Lower lobe of right lung (tissue), 2 donors: ENCODE data around the gene GPR179. TPM values are rescaled to one million over a fixed set of nuclear protein-coding genes. Genes with fewer than 3 reads are reported as not detected.
"Not testable (repeated sequence)": the region's sequence is repeated elsewhere in the genome, so short reads cannot be mapped to it uniquely, and the experiment has no call there.

Experiments used
- ATAC-seq, 2 donors: fragments of 200-7000 bp; cut with Tn5 transposase; one replicate each; pipeline ENCODE4 v1.9.1; 2020 to 2022; ENCODE audit warnings: mild to moderate bottlenecking in 2 of 2, moderate library complexity in 2 of 2
- DNase-seq: peaks from one replicate; pipeline ENCODE4 v3.0.0-alpha.2; 2020
- H3K27ac ChIP-seq: fragments of 200-600 bp; one replicate; pipeline ENCODE4 v1.8.0; 2022
- H3K27me3 ChIP-seq: fragments of 200-600 bp; one replicate; pipeline ENCODE4 v1.8.0; 2022; ENCODE audit warnings: low read depth
- H3K36me3 ChIP-seq: fragments of 200-600 bp; one replicate; pipeline ENCODE4 v1.8.0; 2022; ENCODE audit warnings: mild to moderate bottlenecking
- H3K4me1 ChIP-seq: fragments of 200-600 bp; one replicate; pipeline ENCODE4 v1.8.0; 2022
- H3K4me3 ChIP-seq: fragments of 200-600 bp; one replicate; pipeline ENCODE4 v1.8.0; 2022; ENCODE audit warnings: mild to moderate bottlenecking
- H3K9me3 ChIP-seq: fragments of 200-600 bp; one replicate; pipeline ENCODE4 v1.8.0; 2022
- intact Hi-C: fragments of 100-400 bp; cut with DNase I; formaldehyde crosslinking; loops from one replicate; pipeline ENCODE4 v1.11.0; 2022
- total RNA-seq: library from RNA; stranded (reverse); fragmentation: NEBNext Ultra II Directional; extraction: Animal tissue kit (Norgen Biotek cat#: 25700); gene quantifications from one replicate; pipeline ENCODE4 v1.2.1, GENCODE V29; 2021
- TF ChIP-seq, protein P1 (sequence below): fragments of 200-600 bp; IDR thresholded peaks from one replicate; pipeline ENCODE4 v1.8.0; 2022; ENCODE audit warnings: antibody characterized with exemption, mild to moderate bottlenecking
- donor health status: DM: no; HTN: yes; CAD: no; lungs with severe emphysema.

Gene GPR179
- total RNA-seq, 1 donor from 2014 or later: 0.15 TPM

DNA sequence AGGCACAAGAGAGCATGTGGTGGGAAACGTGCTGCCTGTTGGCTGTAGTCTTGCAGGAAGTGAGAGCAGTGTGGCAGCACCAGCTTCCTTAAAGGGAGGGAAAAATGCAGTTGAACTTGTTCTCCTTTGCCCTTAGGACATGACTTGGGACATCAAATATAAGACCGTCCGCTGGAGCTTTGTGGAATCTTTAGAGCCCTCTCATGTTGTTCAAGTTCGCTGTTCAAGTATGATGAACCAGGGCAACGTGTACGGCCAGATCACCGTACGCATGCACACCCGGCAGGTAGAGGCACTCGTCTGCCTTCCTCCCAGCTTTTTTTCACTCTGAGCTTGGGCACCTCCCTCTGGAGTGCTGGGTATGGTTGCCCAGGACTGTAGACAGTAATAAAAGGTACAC lies 23.3 kb downstream of the GPR179 start:
- peaks cover 60% of the 10 kb centered on the region for H3K36me3 ChIP-seq
- ATAC-seq: peak; percentile 88 to 92

DNA sequence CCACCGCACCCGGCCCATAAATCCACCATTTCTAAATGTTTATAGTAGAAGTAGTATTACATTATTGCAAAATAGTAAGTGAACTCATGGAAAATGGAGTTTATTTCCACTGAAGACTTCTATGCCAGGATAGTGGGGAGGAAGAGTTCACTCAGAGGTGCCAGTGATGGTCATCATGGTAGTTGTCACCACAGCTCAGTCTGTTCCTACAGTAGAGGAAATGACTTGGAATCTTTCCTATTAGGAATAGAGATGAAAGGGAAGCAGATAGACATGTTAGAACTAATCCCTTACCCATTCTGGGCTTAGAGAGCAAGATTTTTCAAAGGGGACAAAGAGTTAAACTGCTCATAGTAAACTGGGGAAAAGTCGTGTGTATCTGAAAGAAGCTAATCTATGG lies 26.7 kb downstream of the GPR179 start:
- DNase-seq: no peak
- H3K4me3 ChIP-seq: no peak overlapping the region
- H3K36me3 ChIP-seq: peaks cover 58% of the 10 kb centered on the region
- intact Hi-C loops: no loop called here
- H3K9me3 ChIP-seq: no peaks in the 10 kb centered on the region
- peaks cover 9% of the 10 kb centered on the region for H3K4me1 ChIP-seq
- TF ChIP-seq, protein P1, sequence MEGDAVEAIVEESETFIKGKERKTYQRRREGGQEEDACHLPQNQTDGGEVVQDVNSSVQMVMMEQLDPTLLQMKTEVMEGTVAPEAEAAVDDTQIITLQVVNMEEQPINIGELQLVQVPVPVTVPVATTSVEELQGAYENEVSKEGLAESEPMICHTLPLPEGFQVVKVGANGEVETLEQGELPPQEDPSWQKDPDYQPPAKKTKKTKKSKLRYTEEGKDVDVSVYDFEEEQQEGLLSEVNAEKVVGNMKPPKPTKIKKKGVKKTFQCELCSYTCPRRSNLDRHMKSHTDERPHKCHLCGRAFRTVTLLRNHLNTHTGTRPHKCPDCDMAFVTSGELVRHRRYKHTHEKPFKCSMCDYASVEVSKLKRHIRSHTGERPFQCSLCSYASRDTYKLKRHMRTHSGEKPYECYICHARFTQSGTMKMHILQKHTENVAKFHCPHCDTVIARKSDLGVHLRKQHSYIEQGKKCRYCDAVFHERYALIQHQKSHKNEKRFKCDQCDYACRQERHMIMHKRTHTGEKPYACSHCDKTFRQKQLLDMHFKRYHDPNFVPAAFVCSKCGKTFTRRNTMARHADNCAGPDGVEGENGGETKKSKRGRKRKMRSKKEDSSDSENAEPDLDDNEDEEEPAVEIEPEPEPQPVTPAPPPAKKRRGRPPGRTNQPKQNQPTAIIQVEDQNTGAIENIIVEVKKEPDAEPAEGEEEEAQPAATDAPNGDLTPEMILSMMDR: no peak
- no peaks in the 10 kb centered on the region for H3K27me3 ChIP-seq
- no peak overlapping the region for H3K27ac ChIP-seq
- no peak for ATAC-seq

More for the DNA sequence above, 23.3 kb downstream of the GPR179 start:
- Histone ChIP-seq H3K9me3 (no peaks in the 10 kb centered on the region), H3K4me3 (no peak overlapping the region), H3K4me1 (peaks cover 15% of the 10 kb centered on the region), H3K27me3 (no peaks in the 10 kb centered on the region), H3K27ac (peak overlapping the region; percentile 67)
- intact Hi-C loops: no loop called here
- TF ChIP-seq, protein P1: no peak
- DNase-seq: peak; percentile 77

DNA sequence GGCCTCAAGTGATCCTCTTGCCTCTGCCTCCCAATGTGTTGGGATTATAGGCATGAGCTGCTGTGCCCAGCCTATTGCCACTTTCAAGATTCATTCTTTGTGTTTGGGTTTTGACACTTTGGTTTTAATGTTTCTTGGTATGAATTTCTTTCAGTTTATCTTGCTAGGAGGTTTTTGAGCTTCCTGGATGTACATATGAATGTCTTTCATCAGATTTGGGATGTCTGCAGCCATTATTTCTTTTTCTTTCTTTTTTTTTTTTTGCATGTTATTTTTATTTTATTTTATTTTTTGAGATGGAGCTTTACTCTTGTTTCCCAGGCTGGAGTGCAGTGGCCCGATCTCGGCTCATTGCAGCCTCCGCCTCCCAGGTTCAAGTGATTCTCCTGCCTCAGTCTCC lies 28.3 kb downstream of the GPR179 start:
- intact Hi-C loops: no loop called here
- no peaks in the 10 kb centered on the region for H3K4me1 ChIP-seq
- H3K27me3 ChIP-seq: no peaks in the 10 kb centered on the region
- H3K9me3 ChIP-seq: no peaks in the 10 kb centered on the region
- no peak overlapping the region for H3K27ac ChIP-seq
- ATAC-seq: no peak
- peaks cover 55% of the 10 kb centered on the region for H3K36me3 ChIP-seq
- H3K4me3 ChIP-seq: no peak overlapping the region
- DNase-seq: no peak
- TF ChIP-seq, protein P1: no peak

DNA sequence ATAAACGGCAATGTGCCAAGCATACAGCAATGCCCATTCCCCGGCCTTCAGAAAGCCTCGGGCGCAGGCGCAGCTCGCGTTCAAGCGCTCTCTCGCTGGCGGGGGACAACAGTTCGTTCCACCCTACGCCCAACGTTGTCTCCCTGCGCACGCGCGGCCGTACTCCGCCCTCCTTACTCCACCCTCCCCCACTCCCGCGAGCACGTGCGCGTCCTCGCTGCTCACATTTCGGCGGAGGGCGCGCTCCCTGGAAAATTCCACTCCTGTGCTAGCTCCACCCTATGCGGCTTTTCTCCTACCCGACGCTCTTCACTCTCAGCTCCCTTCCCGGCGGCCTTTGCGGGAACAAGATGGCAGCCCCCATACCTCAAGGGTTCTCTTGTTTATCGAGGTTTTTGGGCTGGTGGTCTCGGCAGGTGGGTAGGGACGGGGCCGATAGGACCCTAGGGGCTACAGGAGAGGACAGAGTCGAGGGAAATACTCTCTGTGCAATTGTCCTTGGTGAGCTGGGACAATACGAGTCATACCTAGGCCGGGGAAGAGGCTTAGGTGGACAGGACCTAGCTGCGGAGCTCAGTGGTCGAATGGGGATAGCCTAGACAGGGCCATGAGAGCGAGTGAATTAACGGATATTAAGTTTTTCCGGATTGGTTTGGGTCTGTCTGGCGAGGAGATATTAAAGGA lies 46.8 kb downstream of the GPR179 start, which contains the start of gene MRPL45:
Gene MRPL45 (plus strand): TSS at position 335 of the 684 bp plus-strand sequence. CDS start 16 bp downstream, at position 351.
- H3K27me3 ChIP-seq, H3K4me1 ChIP-seq, H3K9me3 ChIP-seq, intact Hi-C loops: not testable (repeated sequence)
- peak; percentile 99 for ATAC-seq
- peaks cover 21% of the 10 kb centered on the region for H3K36me3 ChIP-seq
- H3K27ac ChIP-seq: peak within 1 kb of the TSS; percentile 62
- peak; percentile 98 for DNase-seq
- peak within 1 kb of the TSS; percentile 60 for H3K4me3 ChIP-seq

DNA sequence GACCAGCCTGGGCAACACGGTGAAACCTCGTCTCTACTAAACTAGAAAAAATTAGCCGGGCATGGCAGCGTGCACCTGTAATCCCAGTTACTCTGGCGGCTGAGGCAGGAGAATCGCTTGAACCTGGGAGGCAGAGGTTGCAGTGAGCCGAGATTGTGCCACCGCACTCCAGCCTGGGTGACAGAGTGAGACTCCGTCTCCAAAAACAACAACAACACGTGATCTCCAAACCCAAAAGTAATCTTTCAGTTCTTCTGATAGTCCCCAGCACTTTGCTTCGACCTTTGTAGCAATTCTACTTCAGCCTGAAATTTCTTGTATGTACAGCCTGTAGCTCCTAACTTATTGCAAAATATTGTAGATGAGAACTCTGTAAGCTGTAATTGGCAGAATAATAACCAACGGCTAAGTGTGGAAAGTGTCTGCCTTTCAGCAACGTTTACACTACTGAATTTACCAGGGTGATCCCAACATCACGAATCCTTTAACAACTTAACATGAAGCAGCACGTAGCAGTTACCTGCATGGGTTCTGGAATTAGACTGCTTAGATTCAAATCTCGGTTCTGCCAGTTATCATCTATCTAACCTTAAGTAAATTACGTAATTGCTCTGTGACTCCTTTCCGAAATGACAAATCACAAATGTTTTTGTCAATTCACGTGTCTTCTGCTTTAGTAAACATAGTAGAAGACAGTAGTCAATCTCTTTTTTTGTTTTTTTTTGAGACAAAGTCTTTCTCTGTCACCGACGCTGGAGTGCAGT lies 48.0 kb downstream of the GPR179 start:
- peaks cover 12% of the 10 kb centered on the region for H3K36me3 ChIP-seq
- not testable (repeated sequence) for ATAC-seq
- H3K4me3 ChIP-seq: peak overlapping the region; percentile 60

DNA sequence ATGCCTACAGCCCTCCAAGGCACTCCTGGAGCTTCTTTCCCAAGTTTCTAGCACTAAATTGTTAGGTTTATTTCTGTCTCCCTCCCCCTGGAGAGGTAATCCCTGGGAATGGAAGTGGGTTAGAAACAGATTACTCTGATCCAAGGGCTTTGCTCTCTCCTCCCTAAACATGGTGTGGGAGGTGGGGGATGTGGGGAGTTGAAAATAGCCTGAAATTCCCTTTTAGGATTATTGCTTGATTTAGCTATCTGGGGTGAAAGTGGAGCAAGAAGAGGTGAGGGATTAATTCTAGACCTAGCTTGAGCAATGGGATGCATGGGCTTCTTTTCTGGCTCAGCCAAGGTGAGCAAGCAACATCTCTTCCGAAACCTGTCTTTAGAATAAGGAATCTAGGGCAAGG lies 54.0 kb downstream of the GPR179 start:
- H3K27me3 ChIP-seq, H3K36me3 ChIP-seq, H3K4me1 ChIP-seq, H3K27ac ChIP-seq, H3K9me3 ChIP-seq, ATAC-seq, intact Hi-C loops, H3K4me3 ChIP-seq, DNase-seq: not testable (repeated sequence)

More for the DNA sequence above, 48.0 kb downstream of the GPR179 start:
- H3K4me1 ChIP-seq, intact Hi-C loops, DNase-seq, H3K27me3 ChIP-seq, H3K9me3 ChIP-seq, H3K27ac ChIP-seq: not testable (repeated sequence)
